Superior temporal gyrus (tissue), 1 donor: ENCODE data around the gene EMC10.

Experiments used
- DNase-seq: peaks from one replicate; pipeline ENCODE4 v3.0.0-alpha.2; 2016; ENCODE audit errors: extremely low spot score

The EMC10 gene

GRCh38 chr19:50478901-50479715, 2.8 kb downstream of the EMC10 start:
- DNase-seq, result peak; percentile 31

GRCh38 chr19:50479761-50480251, 3.5 kb downstream of the EMC10 start:
- DNase-seq, result no peak

GRCh38 chr19:50480281-50481111, 4.2 kb downstream of the EMC10 start:
- DNase-seq, result no peak

- DNase-seq, result no peak
Observed at GRCh38 chr19:50481351-50482149, 5.2 kb downstream of the EMC10 start.

- DNase-seq, result no peak
Observed at GRCh38 chr19:50482271-50482855, 6.1 kb downstream of the EMC10 start.

- DNase-seq, result peak; percentile 23
Observed at GRCh38 chr19:50482916-50483315, 6.6 kb downstream of the EMC10 start.

- no peak for DNase-seq
Observed at GRCh38 chr19:50485284-50485955, 9.1 kb downstream of the EMC10 start.

GRCh38 chr19:50486823-50487515, 10.7 kb downstream of the EMC10 start:
- DNase-seq, result no peak

GRCh38 chr19:50488389-50489194, 12.3 kb downstream of the EMC10 start:
- DNase-seq, result no peak

GRCh38 chr19:50489461-50490011, 13.2 kb downstream of the EMC10 start:
- no peak for DNase-seq

- DNase-seq, result no peak
Observed at GRCh38 chr19:50490411-50490811, 14.1 kb downstream of the EMC10 start.

GRCh38 chr19:50490991-50491472, 14.7 kb downstream of the EMC10 start:
- no peak for DNase-seq

- DNase-seq, result no peak
Observed at GRCh38 chr19:50492303-50493052, 16.2 kb downstream of the EMC10 start.

- no peak for DNase-seq
Observed at GRCh38 chr19:50493171-50493570, 16.9 kb downstream of the EMC10 start.

GRCh38 chr19:50494186-50495019, 18.1 kb downstream of the EMC10 start:
- no peak for DNase-seq

GRCh38 chr19:50495020-50495531, 18.8 kb downstream of the EMC10 start:
- no peak for DNase-seq
